ENCODE measurements around the gene SPSB4. TPM values are rescaled to one million over a fixed set of nuclear protein-coding genes. Genes with fewer than 3 reads are reported as not detected.

SPSB4 gene
- total and polyA plus RNA-seq, 2 of the 8 experiments (the other 6 are each of a cell fraction or from before 2014, with no cell fraction given), result 15.1 to 17.2 TPM

- no peak for TF ChIP-seq HDAC2 (IDR thresholded peaks at IDR 0.05; ENCODE audit: borderline replicate concordance in 1 of 2, low read depth in 2 of 2, low read length in 2 of 2)
- TF ChIP-seq CBX8 (IDR thresholded peaks at IDR 0.05; ENCODE audit: borderline replicate concordance, low read depth, low read length), result no peak
- TF ChIP-seq, protein P1, sequence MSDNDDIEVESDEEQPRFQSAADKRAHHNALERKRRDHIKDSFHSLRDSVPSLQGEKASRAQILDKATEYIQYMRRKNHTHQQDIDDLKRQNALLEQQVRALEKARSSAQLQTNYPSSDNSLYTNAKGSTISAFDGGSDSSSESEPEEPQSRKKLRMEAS (IDR thresholded peaks at IDR 0.05), result no peak
Observed at GRCh38 chr3:141006344-141006743, 44.8 kb upstream of the SPSB4 start (continued).

Data from H1 (cell line).